PC-3 (cell line): ENCODE results near the gene NEIL1. TPM values are rescaled to one million over a fixed set of nuclear protein-coding genes. Genes with fewer than 3 reads are reported as not detected.

Experiments used
- ATAC-seq: fragments of 200-7000 bp; cut with Tn5 transposase; 2 replicates; pipeline ENCODE4 v1.9.1; 2020; ENCODE audit warnings: mild to moderate bottlenecking, moderate library complexity
- BruUV-seq: library from RNA; stranded (reverse); fragments of 400-500 nt; replicated peaks from 2 replicates; lab custom pipeline; 2021; lab: Mats Ljungman, UMichigan
- CTCF ChIA-PET: fragments of 300-600 bp; sonication (Branson Sonifier 250); formaldehyde crosslinking; loops from one replicate; lab custom pipeline; 2022; ENCODE audit warnings: antibody characterized with exemption; lab: Charles Lee
- POLR2A ChIA-PET: fragments of 300-600 bp; sonication (Branson Sonifier 250); formaldehyde crosslinking; loops from one replicate; lab custom pipeline; 2022; ENCODE audit warnings: antibody characterized with exemption; ENCODE audit not compliant: unreplicated experiment; lab: Charles Lee
- DNase-seq: peaks from one replicate; pipeline ENCODE4 v3.0.0-alpha.2; 2015
- H2AFZ ChIP-seq: fragments of 300-600 bp; sonication (generic); 2 replicates; pipeline ENCODE4 v1.6.0; 2016; ENCODE audit warnings: antibody characterized with exemption, low read length
- H3F3A ChIP-seq: fragments of 300-600 bp; sonication (generic); one replicate; pipeline ENCODE4 v1.6.0; 2017; ENCODE audit warnings: antibody characterized with exemption, low read length, control low read depth, mild to moderate bottlenecking; ENCODE audit not compliant: unreplicated experiment
- H3K27ac ChIP-seq: fragments of 300-600 bp; sonication (generic); 2 replicates; pipeline ENCODE4 v1.5.1; 2016; ENCODE audit warnings: mild to moderate bottlenecking, low read length
- H3K27me3 ChIP-seq: fragments of 300-600 bp; sonication (generic); 2 replicates; pipeline ENCODE4 v1.6.1; 2016; ENCODE audit warnings: low read length, mixed read lengths
- H3K36me3 ChIP-seq: fragments of 300-600 bp; sonication (generic); 2 replicates; pipeline ENCODE4 v1.6.1; 2016; ENCODE audit warnings: low read depth, mixed run types, low read length, mixed read lengths
- H3K4me1 ChIP-seq: fragments of 300-600 bp; sonication (generic); 2 replicates; pipeline ENCODE4 v1.5.1; 2016; ENCODE audit warnings: low read length; ENCODE audit not compliant: insufficient read depth
- H3K4me2 ChIP-seq: fragments of 300-600 bp; sonication (generic); 2 replicates; pipeline ENCODE4 v1.6.0; 2016; ENCODE audit warnings: low read length
- H3K4me3 ChIP-seq: fragments of 300-600 bp; sonication (generic); 2 replicates; pipeline ENCODE4 v1.5.1; 2016; ENCODE audit warnings: mild to moderate bottlenecking, low read length, mixed read lengths
- H3K79me2 ChIP-seq: fragments of 300-600 bp; sonication (generic); 2 replicates; pipeline ENCODE4 v1.6.1; 2017; ENCODE audit warnings: low read length, mixed read lengths
- H3K9ac ChIP-seq: fragments of 300-600 bp; sonication (generic); 2 replicates; pipeline ENCODE4 v1.6.0; 2016; ENCODE audit warnings: mild to moderate bottlenecking, low read length
- H3K9me2 ChIP-seq: fragments of 300-600 bp; sonication (generic); replicated peaks from 2 replicates; pipeline ENCODE4 v1.6.1; 2016; ENCODE audit warnings: mixed run types, low read length, mixed read lengths
- H3K9me3 ChIP-seq: fragments of 300-600 bp; sonication (generic); 2 replicates; pipeline ENCODE4 v1.6.1; 2016; ENCODE audit warnings: low read length, mixed read lengths
- H4K20me1 ChIP-seq: fragments of 300-600 bp; sonication (generic); 2 replicates; pipeline ENCODE4 v1.6.1; 2016; ENCODE audit warnings: low read length, mixed read lengths
- CTCF ChIP-seq: fragments of 300-600 bp; sonication (generic); conservative IDR thresholded peaks from 2 replicates; pipeline ENCODE4 v1.5.1; 2017; ENCODE audit warnings: antibody characterized with exemption, low read depth, mild to moderate bottlenecking, low read length
- EZH2 ChIP-seq: fragments of 300-600 bp; sonication (generic); IDR thresholded peaks from one replicate; pipeline ENCODE4 v1.6.1; 2017; ENCODE audit warnings: antibody characterized with exemption, mild to moderate bottlenecking, low read length; ENCODE audit not compliant: unreplicated experiment
- EZH2phosphoT487 ChIP-seq: fragments of 300-600 bp; sonication (generic); IDR thresholded peaks from 2 replicates; pipeline ENCODE4 v1.6.1; 2018; ENCODE audit warnings: mild to moderate bottlenecking, antibody characterized with exemption, low read length, borderline replicate concordance
- intact Hi-C: fragments of 100-400 bp; cut with micrococcal nuclease; formaldehyde crosslinking; loops from 2 replicates; pipeline ENCODE4 v1.9.0; 2023
- total RNA-seq: library from RNA; depleted of rRNA; stranded (reverse); fragments of >200 nt; gene quantifications from 2 replicates; pipeline ENCODE4 v1.2.3, GENCODE V29; 2014

The NEIL1 gene
- total RNA-seq, 1 experiment from 2014 or later: 4.1 TPM

GRCh38 chr15:75367006-75367405, 20.2 kb downstream of the NEIL1 start:
- H3K79me2 ChIP-seq: peaks cover 29% of the 10 kb centered on the region; the same call in 1 of the 2 replicates
- peak overlapping the region; percentile 33; the same call in 1 of the 2 replicates for H3K9ac ChIP-seq
- H3K9me2 ChIP-seq: no peaks in the 10 kb centered on the region
- ChIA-PET POLR2A (no interaction called here), CTCF (interaction anchor here (0.6 to 1.3 kb wide), 2 partner anchors 60 to 85 kb away, joined by 5 to 6 read pairs; partner anchors contain the start of gene SIN3A)
- no peaks in the 10 kb centered on the region for H4K20me1 ChIP-seq
- DNase-seq (no peak), ATAC-seq (no peak)
- TF ChIP-seq CTCF (no peak), EZH2 (no peak), EZH2phosphoT487 (no peak)
- no peaks in the 10 kb centered on the region for H3F3A ChIP-seq
- H3K27me3 ChIP-seq: no peaks in the 10 kb centered on the region
- intact Hi-C loops: loop anchor here (10.0 kb wide), 1 partner anchor 278 kb away; the partner anchor contains the start of genes IMP3 and SNX33
- H3K4me3 ChIP-seq: peak overlapping the region; percentile 87
- BruUV-seq: TSS peak; percentile 28
- peaks cover 31% of the 10 kb centered on the region for H3K36me3 ChIP-seq
- no peak overlapping the region for H3K27ac ChIP-seq
- peak overlapping the region; percentile 99 for H3K4me2 ChIP-seq
- no peak overlapping the region for H2AFZ ChIP-seq
- peaks cover 16% of the 10 kb centered on the region for H3K4me1 ChIP-seq
- no peaks in the 10 kb centered on the region for H3K9me3 ChIP-seq

GRCh38 chr15:75367406-75367912, 20.6 kb downstream of the NEIL1 start:
- H3K4me2 ChIP-seq: peak overlapping the region; percentile 99
- no peaks in the 10 kb centered on the region for H3F3A ChIP-seq
- no peaks in the 10 kb centered on the region for H3K27me3 ChIP-seq
- ATAC-seq: no peak
- no TSS peak for BruUV-seq
- no peaks in the 10 kb centered on the region for H4K20me1 ChIP-seq
- peak overlapping the region; percentile 87 for H3K4me3 ChIP-seq
- H3K79me2 ChIP-seq: peaks cover 29% of the 10 kb centered on the region; the same call in 1 of the 2 replicates
- H2AFZ ChIP-seq: peak overlapping the region; percentile 49
- POLR2A ChIA-PET: interaction anchor here (0.5 to 2.2 kb wide), 4 partner anchors 84 to 1436 kb away, joined by 3 to 34 read pairs (median 4); partner anchors contain the start of gene SIN3A
- no peak overlapping the region for H3K27ac ChIP-seq
- H3K4me1 ChIP-seq: peaks cover 16% of the 10 kb centered on the region
- no peaks in the 10 kb centered on the region for H3K9me2 ChIP-seq
- TF ChIP-seq EZH2 (no peak), EZH2phosphoT487 (no peak), CTCF (no peak)
- peaks cover 32% of the 10 kb centered on the region for H3K36me3 ChIP-seq
- H3K9me3 ChIP-seq: no peaks in the 10 kb centered on the region
- CTCF ChIA-PET: interaction anchor here (0.6 to 1.3 kb wide), 4 partner anchors 84 to 260 kb away, joined by 3 to 6 read pairs (median 4); partner anchors contain the start of gene SIN3A
- intact Hi-C loops: loop anchor here (10.0 kb wide), 1 partner anchor 277 kb away; the partner anchor contains the start of genes IMP3 and SNX33
- no peak for DNase-seq
- H3K9ac ChIP-seq: peak overlapping the region; percentile 33; the same call in 1 of the 2 replicates
